ENCODE data around the gene CNEP1R1.

Gene CNEP1R1

DNA sequence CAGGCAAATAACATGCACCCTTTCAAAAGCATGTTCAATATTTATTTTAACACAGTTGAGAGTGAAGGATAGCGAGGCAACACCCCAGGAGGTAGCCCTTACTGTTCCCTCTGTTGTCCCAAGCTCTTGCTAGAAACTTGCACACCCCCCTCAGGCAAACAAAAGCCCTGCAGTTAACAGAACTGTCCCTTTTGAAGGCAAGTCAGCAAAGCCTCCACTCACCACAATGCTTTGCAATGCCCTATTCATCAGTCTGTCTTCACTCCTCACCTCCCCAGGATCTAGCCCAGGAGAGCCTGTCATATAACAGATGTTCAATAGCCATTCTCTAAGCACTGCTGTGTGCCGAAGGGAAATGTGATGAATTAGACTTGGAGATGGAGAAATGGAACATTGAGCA lies 3.5 kb upstream of the CNEP1R1 start:
- no peak for FAIRE-seq

- no peak for FAIRE-seq
Measured at GRCh38 chr16:50023641-50024040, 1.4 kb upstream of the CNEP1R1 start.

DNA sequence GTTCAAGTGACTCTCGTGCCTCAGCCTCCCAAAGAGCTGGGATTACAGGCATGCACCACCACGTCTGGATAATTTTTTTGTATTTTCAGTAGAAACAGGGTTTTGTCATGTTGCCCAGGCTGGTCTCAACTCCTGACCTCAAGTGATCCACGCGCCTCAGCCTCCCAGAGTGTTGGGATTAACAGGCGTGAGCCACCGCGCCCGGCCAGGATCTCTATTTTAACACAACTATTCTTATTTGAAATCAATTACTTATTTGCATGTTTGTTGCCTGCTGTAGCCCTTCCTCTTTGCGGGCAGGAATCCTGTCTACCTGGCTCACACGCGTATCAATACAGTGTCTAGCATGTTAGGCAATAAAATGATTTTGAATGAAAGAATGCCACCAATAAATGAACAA lies 818 bp upstream of the CNEP1R1 start:
- FAIRE-seq: no peak

GRCh38 chr16:50025537-50025931 lies 509 bp downstream of the CNEP1R1 start:
- no peak for FAIRE-seq

GRCh38 chr16:50027829-50028228 lies 2.8 kb downstream of the CNEP1R1 start:
- FAIRE-seq: no peak

GRCh38 chr16:50035468-50035992 lies 10.5 kb downstream of the CNEP1R1 start:
- no peak for FAIRE-seq

- no peak for FAIRE-seq
Measured at GRCh38 chr16:50036426-50036825, 11.4 kb downstream of the CNEP1R1 start.

GRCh38 chr16:50037662-50038220 lies 12.7 kb downstream of the CNEP1R1 start:
- no peak for FAIRE-seq

- no peak for FAIRE-seq
Measured at GRCh38 chr16:50038286-50038685, 13.3 kb downstream of the CNEP1R1 start.

GRCh38 chr16:50038756-50039529 lies 13.9 kb downstream of the CNEP1R1 start:
- no peak for FAIRE-seq

GRCh38 chr16:50040018-50040417 lies 15.0 kb downstream of the CNEP1R1 start:
- FAIRE-seq: no peak

DNA sequence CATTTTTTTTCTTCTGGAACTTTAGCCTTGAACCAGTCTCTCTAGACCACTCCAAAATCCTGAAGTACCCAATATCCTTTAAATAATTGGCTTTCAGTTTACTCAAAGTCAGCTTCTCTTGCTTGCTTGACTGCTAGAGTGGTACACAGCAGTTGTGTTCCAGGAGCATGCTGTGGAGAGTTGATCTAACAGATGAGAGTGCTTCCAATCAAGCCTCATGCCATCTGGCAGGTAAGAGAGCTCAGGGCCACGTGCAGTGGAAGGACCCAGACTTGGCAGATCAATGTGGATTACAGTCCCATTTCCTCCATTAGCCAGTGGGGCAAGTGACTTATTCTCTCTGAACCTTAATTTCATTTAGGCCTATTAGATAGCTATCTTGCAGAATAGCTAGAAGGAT lies 15.7 kb downstream of the CNEP1R1 start:
- FAIRE-seq: no peak

DNA sequence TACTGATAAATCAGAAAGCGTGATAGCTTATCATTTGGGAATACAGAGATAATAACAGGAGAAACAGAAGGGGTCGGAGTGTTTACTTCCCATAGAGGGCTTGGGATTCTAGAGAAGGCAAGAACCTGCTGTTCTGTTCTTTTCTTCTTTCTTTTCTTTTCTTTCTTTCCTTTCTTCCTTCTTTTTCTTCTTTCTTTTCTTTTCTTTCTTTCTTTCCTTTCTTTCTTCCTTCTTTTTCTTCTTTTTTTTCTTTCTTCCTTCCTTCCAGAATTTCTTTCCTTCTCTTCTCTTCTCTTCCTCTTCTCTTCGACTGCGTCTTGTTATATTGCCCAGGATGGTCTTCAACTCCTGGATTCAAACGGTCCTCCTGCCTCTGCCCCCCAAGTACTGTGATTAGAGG lies 18.3 kb downstream of the CNEP1R1 start:
- no peak for FAIRE-seq

- no peak for FAIRE-seq
Measured at GRCh38 chr16:50045412-50045811, 20.4 kb downstream of the CNEP1R1 start.

DNA sequence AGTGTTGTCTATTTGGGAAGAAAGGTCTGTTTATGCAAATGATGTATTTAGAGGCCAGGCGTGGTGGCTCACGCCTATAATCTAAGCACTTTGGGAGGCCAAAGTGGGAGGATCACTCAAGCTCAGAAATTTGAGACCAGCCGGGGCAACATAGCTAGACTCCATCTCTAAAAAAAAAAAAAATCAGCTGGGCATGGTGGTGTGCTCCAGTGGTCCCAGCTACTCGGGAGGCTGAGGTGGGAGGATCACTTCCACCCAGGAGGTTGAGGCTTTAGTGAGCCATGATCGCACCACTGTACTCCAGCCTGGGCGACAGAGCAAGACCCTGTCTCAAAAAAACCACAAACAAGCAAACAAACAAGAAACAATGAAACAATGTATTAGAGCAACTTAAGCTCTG lies 21.8 kb downstream of the CNEP1R1 start:
- no peak for FAIRE-seq

- no peak for FAIRE-seq
Measured at GRCh38 chr16:50047864-50048263, 22.8 kb downstream of the CNEP1R1 start.

DNA sequence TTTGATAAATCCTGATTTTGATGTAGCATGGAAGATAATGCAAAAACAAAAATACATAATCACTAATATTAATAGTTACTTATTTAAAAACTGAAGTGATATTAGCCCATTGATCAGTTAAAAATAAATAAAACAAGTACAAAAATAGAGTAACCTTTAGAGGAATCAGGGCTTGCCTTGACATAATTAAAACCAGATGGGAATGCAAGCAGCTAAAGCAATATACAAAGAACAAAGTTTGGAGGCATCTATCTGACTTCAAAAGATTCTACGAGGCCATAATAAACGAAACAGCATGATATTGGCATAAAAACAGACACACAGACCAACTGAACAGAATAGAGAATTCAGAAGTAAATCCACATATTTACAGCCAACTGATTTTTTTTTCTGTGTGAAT lies 25.8 kb downstream of the CNEP1R1 start:
- no peak for FAIRE-seq

DNA sequence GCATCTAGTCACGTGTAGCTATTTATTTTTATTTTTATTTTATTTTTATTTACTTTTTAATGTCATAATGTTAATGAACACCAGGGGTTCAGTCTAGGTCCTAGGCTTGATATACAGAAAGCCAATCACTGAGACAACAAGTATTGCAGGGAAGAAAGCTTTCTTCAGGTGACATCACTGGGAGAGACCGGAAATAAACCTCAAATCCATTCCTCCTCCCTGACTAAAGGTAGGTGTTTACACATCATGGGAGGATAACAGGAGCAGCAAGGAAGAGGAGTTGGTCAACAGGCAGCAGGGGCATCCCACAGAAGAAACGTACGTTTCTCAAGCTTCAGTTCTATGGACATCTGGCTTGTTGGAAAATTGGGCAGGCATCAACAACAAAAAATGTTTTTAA lies 31.2 kb downstream of the CNEP1R1 start:
- no peak for FAIRE-seq

DNA sequence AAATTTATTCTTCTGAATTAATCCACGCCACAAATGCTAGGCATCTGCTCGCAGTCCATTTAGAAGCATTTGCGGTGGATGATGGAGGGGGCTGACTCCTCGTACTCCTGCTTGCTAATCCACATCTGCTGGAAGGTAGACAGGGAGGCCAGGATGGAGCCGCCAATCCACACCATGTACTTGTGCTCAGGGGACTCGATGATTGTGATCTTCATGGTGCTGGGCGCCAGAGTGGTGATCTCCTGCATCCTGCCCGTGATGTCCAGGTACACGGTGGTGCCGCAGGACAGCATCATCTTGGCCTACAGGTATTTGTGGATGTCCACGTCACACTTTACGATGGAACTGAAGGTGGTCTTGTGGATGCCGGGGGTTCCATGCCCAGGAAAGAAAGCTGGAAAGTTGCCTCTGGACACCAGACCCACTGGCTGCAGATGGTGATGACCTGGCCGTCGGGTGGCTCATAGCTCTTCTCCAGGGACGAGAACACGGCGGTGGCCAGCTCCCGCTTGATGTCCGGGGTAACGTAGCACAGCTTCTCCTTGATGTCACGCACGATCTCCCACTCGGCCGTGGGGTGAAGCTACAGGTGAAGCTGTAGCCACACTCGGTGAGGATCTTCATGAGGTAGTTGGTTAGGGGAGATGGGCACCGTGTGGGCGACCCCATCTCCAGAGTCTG lies 33.2 kb downstream of the CNEP1R1 start:
- no peak for FAIRE-seq

DNA sequence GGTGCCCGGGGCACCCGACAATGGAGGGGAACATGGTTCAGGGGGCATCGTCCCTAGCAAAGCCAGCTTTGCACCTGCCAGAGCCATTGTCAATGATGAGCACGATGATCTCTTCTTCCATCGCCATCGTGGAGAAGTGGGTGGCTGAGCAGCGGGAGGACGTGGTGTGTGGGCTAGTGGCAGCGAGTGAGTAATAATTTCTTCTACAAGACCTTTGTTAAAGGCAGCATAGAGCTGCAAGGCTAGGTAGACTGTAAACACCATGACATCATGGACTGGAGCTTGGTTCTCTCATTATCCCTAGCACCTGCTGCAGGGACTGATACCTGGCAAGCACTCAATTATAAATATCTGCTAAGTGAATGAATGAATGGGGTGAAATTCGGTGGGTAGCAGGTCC lies 34.1 kb downstream of the CNEP1R1 start:
- FAIRE-seq: no peak

- FAIRE-seq: no peak
Measured at GRCh38 chr16:50059669-50060068, 34.6 kb downstream of the CNEP1R1 start.

DNA sequence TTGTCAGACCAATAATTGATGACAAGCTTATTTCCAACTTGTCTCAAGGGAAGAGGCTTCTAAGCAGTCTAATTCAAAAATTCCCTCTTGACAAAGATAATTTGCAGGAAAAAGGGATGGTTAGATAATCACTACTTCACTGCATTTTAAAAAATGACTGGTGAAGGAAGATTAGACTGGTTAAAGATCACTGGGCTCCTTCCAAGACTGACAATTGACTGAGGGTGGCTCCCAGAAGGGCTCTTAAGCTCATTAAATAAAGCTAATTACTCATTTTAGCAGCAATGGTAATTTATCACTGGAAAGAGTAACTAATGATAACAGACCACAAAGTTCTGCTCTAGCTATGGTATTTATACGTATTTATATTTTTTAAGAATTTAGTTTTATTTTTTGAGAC lies 36.3 kb downstream of the CNEP1R1 start:
- FAIRE-seq: no peak

DNA sequence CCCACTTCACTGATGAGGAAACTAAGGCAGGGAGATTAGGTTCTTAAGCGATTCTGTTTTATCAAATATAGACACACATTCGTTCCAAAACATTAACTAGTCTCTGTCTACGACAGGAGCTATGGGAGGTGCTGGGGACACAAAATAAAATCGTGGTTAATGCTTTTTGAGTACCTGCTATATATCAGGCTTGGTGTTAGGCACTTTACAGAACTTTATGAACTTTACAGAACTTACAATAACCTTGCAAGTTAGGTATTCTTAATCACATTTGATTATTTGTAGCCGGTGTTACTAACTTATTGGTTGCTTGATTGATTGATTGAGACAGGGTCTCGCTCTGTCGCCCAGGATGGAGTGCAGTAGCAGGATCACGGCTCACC lies 40.2 kb downstream of the CNEP1R1 start:
- FAIRE-seq: no peak

Data from A204.1 (cell line).